H1 (cell line): ENCODE measurements around the gene SLIT3. TPM values are rescaled to one million over a fixed set of nuclear protein-coding genes. Genes with fewer than 3 reads are reported as not detected.

Source experiments
- CTCF ChIA-PET: fragments of 300-600 bp; sonication (Branson Sonifier 250); formaldehyde crosslinking; loops from one replicate; lab custom pipeline; 2021; ENCODE audit not compliant: partially characterized antibody; lab: Charles Lee
- POLR2A ChIA-PET: fragments of 300-600 bp; sonication (Branson Sonifier 250); formaldehyde crosslinking; loops from one replicate; lab custom pipeline; 2021; ENCODE audit warnings: inconsistent platforms; ENCODE audit not compliant: partially characterized antibody; lab: Charles Lee
- DNase-seq, 2 experiments: peaks; one replicate each; pipeline versions ENCODE4 v3.0.0 to v3.0.0-alpha.2; 2010 to 2022; ENCODE audit warnings: low spot score in 2 of 2, low read depth in 1 of 2, mixed read lengths in 1 of 2
- FAIRE-seq: peaks from 2 replicates; lab custom pipeline; 2011; peaks lifted over from hg19 to GRCh38; lab: Jason Lieb, UNC
- H2AFZ ChIP-seq: 2 replicates; pipeline ENCODE4 v1.8.1; 2012; ENCODE audit warnings: low read length, inconsistent platforms
- H2AK5ac ChIP-seq: 2 replicates; pipeline ENCODE4 v1.6.1; 2013; ENCODE audit warnings: low read depth, low read length
- H2BK120ac ChIP-seq: replicated peaks from 2 replicates; pipeline ENCODE3; 2013; ENCODE audit warnings: low read depth, low read length, inconsistent platforms
- H2BK12ac ChIP-seq: 2 replicates; pipeline ENCODE4 v1.6.1; 2013; ENCODE audit warnings: low read depth, low read length
- H2BK15ac ChIP-seq: 2 replicates; pipeline ENCODE4 v1.6.1; 2013; ENCODE audit warnings: low read length
- H2BK20ac ChIP-seq: 2 replicates; pipeline ENCODE4 v1.6.1; 2013; ENCODE audit warnings: low read length
- H2BK5ac ChIP-seq: 2 replicates; pipeline ENCODE4 v1.6.1; 2013; ENCODE audit warnings: low read depth, low read length
- H3K14ac ChIP-seq: 2 replicates; pipeline ENCODE4 v1.6.1; 2013; ENCODE audit warnings: inconsistent platforms; ENCODE audit not compliant: insufficient read length
- H3K18ac ChIP-seq: 2 replicates; pipeline ENCODE4 v1.6.1; 2013; ENCODE audit warnings: low read length; ENCODE audit errors: extremely low read depth
- H3K23ac ChIP-seq: 2 replicates; pipeline ENCODE4 v1.6.1; 2013; ENCODE audit warnings: inconsistent platforms; ENCODE audit not compliant: insufficient read length
- H3K23me2 ChIP-seq: 2 replicates; pipeline ENCODE4 v1.6.1; 2013; ENCODE audit warnings: low read depth, low read length
- H3K27ac ChIP-seq: 2 replicates; pipeline ENCODE4 v1.6.1; 2011; ENCODE audit warnings: low read depth, low read length, inconsistent platforms
- H3K27me3 ChIP-seq, 4 experiments: replicated peaks in 1 of 4; 1 replicate in 1 of 4; 2 replicates in 3 of 4; pipeline versions ENCODE4 v1.6.1 to v1.8.1; 2011 to 2013; ENCODE audit warnings: low read length in 3 of 4, mild to moderate bottlenecking in 3 of 4, inconsistent platforms in 2 of 4, mixed read lengths in 2 of 4, moderate library complexity in 1 of 4; ENCODE audit not compliant: control insufficient read depth in 3 of 4, insufficient read depth in 3 of 4; ENCODE audit errors: extremely low read depth in 1 of 4
- H3K36me3 ChIP-seq, 4 experiments: 2 replicates each; pipeline versions ENCODE4 v1.6.1 to v1.8.1; 2011 to 2013; ENCODE audit warnings: mild to moderate bottlenecking in 4 of 4, low read length in 3 of 4, moderate library complexity in 2 of 4, control low read depth in 1 of 4, inconsistent platforms in 1 of 4; ENCODE audit not compliant: insufficient read depth in 4 of 4, control insufficient read depth in 2 of 4
- H3K4ac ChIP-seq: replicated peaks from 2 replicates; pipeline ENCODE3; 2013; ENCODE audit warnings: low read length, low read depth, mixed read lengths, inconsistent platforms; ENCODE audit not compliant: insufficient read length
- H3K4me1 ChIP-seq, 4 experiments: replicated peaks in 1 of 4; 1 replicate in 1 of 4; 2 replicates in 3 of 4; pipeline versions ENCODE4 v1.6.1 to v1.8.1; 2011 to 2013; ENCODE audit warnings: low read length in 3 of 4, inconsistent platforms in 2 of 4, mixed read lengths in 1 of 4; ENCODE audit not compliant: insufficient read depth in 4 of 4, control insufficient read depth in 3 of 4
- H3K4me2 ChIP-seq, 2 experiments: 2 replicates each; pipeline versions ENCODE4 v1.6.1 to v1.8.1; 2011 to 2013; ENCODE audit warnings: low read depth in 2 of 2, low read length in 2 of 2, control low read depth in 1 of 2, inconsistent platforms in 1 of 2, mild to moderate bottlenecking in 1 of 2; ENCODE audit not compliant: insufficient read depth in 1 of 2
- H3K4me3 ChIP-seq, 4 experiments: fragments of 200-600, 300-600 bp in 1 of 4; sonication (generic), shearing (Covaris generic), sonication (Bioruptor Twin) in 1 of 4; 2 replicates each; pipeline versions ENCODE4 v1.5.1 to v1.8.1; 2011 to 2016; ENCODE audit warnings: low read length in 4 of 4, low read depth in 3 of 4, control low read depth in 2 of 4, inconsistent platforms in 2 of 4, mild to moderate bottlenecking in 2 of 4, mixed read lengths in 1 of 4, moderate library complexity in 1 of 4; ENCODE audit not compliant: insufficient read depth in 2 of 4; ENCODE audit errors: extremely low read depth in 1 of 4
- H3K56ac ChIP-seq: replicated peaks from 2 replicates; pipeline ENCODE3; 2013; ENCODE audit warnings: low read depth, mild to moderate bottlenecking, mixed read lengths, low read length, inconsistent platforms; ENCODE audit not compliant: insufficient read length
- H3K79me1 ChIP-seq: 2 replicates; pipeline ENCODE4 v1.6.1; 2013; ENCODE audit warnings: low read depth, low read length, control low read depth
- H3K79me2 ChIP-seq, 2 experiments: 2 replicates each; pipeline versions ENCODE4 v1.6.1 to v1.8.1; 2012 to 2013; ENCODE audit warnings: low read length in 2 of 2, mild to moderate bottlenecking in 2 of 2, inconsistent platforms in 1 of 2; ENCODE audit not compliant: insufficient read depth in 2 of 2, control insufficient read depth in 1 of 2
- H3K9ac ChIP-seq, 4 experiments: replicated peaks in 1 of 4; 1 replicate in 1 of 4; 2 replicates in 3 of 4; pipeline versions ENCODE4 v1.6.1 to v1.8.1; 2011 to 2013; ENCODE audit warnings: low read depth in 3 of 4, low read length in 3 of 4, control low read depth in 2 of 4, mild to moderate bottlenecking in 2 of 4, moderate library complexity in 2 of 4, inconsistent platforms in 1 of 4; ENCODE audit errors: extremely low read depth in 1 of 4
- H3K9me3 ChIP-seq, 2 experiments: 2 replicates each; pipeline versions ENCODE4 v1.6.1 to v1.8.1; 2012 to 2013; ENCODE audit warnings: mild to moderate bottlenecking in 2 of 2, moderate library complexity in 2 of 2, control low read depth in 1 of 2, inconsistent platforms in 1 of 2, low read depth in 1 of 2, low read length in 1 of 2, mixed read lengths in 1 of 2; ENCODE audit not compliant: insufficient read depth in 2 of 2
- H4K20me1 ChIP-seq, 2 experiments: replicated peaks in 1 of 2; 2 replicates each; pipeline versions ENCODE3 to v1.8.1; 2011 to 2013; ENCODE audit warnings: inconsistent platforms in 2 of 2, low read length in 2 of 2, mild to moderate bottlenecking in 1 of 2; ENCODE audit not compliant: insufficient read depth in 2 of 2, control insufficient read depth in 1 of 2
- H4K5ac ChIP-seq: 2 replicates; pipeline ENCODE4 v1.6.1; 2013; ENCODE audit warnings: low read length, low read depth, mixed read lengths, inconsistent platforms; ENCODE audit not compliant: insufficient read length
- H4K8ac ChIP-seq: 2 replicates; pipeline ENCODE4 v1.8.0; 2013; ENCODE audit warnings: mild to moderate bottlenecking, moderate library complexity, low read length, inconsistent platforms; ENCODE audit not compliant: insufficient read depth; ENCODE audit errors: extremely low read depth
- H4K91ac ChIP-seq: replicated peaks from 2 replicates; pipeline ENCODE3; 2013; ENCODE audit warnings: low read length, mixed read lengths, inconsistent platforms; ENCODE audit not compliant: insufficient read length
- BCL11A ChIP-seq, 2 experiments: IDR thresholded peaks; one replicate each; pipeline ENCODE4 v1.6.1; 2011; ENCODE audit warnings: low read depth in 2 of 2, low read length in 2 of 2, mild to moderate bottlenecking in 2 of 2
- CBX8 ChIP-seq: fragments of 300-800, 300-1000 bp; sonication (generic); IDR thresholded peaks from 2 replicates; pipeline ENCODE4 v1.7.1; 2016; ENCODE audit warnings: low read depth, low read length, borderline replicate concordance
- CREB1 ChIP-seq: IDR thresholded peaks from 2 replicates; pipeline ENCODE4 v1.6.1; 2012; ENCODE audit warnings: inconsistent platforms
- CTBP2 ChIP-seq: IDR thresholded peaks from 2 replicates; pipeline ENCODE4 v1.7.0; 2011; ENCODE audit warnings: borderline replicate concordance, mild to moderate bottlenecking, moderate library complexity, mixed read lengths, low read length; ENCODE audit not compliant: insufficient read depth, insufficient read length
- HDAC6 ChIP-seq: IDR thresholded peaks from one replicate; pipeline ENCODE4 v1.7.1; 2012; ENCODE audit warnings: low read depth, mild to moderate bottlenecking, inconsistent platforms, low read length, moderate library complexity
- KDM1A ChIP-seq: fragments of 200-600, 300-600 bp; sonication (generic); IDR thresholded peaks from 2 replicates; pipeline ENCODE4 v1.7.1; 2016; ENCODE audit warnings: mild to moderate bottlenecking, low read length, borderline replicate concordance
- NRF1 ChIP-seq: IDR thresholded peaks from 2 replicates; pipeline ENCODE4 v1.6.1; 2011; ENCODE audit warnings: mild to moderate bottlenecking, low read depth, low read length, improper control_type of control experiment
- POLR2A ChIP-seq, 2 experiments: IDR thresholded peaks; 1 replicate in 1 of 2; 2 replicates in 1 of 2; pipeline ENCODE4 v1.6.1; 2011; ENCODE audit warnings: low read depth in 2 of 2, low read length in 2 of 2, mild to moderate bottlenecking in 2 of 2; ENCODE audit errors: control extremely low read depth in 1 of 2
- SIX5 ChIP-seq: IDR thresholded peaks from 2 replicates; pipeline ENCODE4 v1.6.1; 2011; ENCODE audit warnings: mild to moderate bottlenecking, low read depth, low read length
- SRF ChIP-seq: IDR thresholded peaks from 2 replicates; pipeline ENCODE4 v1.6.1; 2011; ENCODE audit warnings: mild to moderate bottlenecking, low read depth, low read length, moderate library complexity
- ZNF274 ChIP-seq: IDR thresholded peaks from 2 replicates; pipeline ENCODE4 v1.7.0; 2012; ENCODE audit warnings: low read length, borderline replicate concordance; ENCODE audit errors: extremely low read depth
- WGBS, 2 experiments: shearing (Covaris generic) in 1 of 2; methylation state at CpG; one replicate each; pipeline versions ENCODE4 v1.1.6 to v1.1.7; 2013 to 2015; ENCODE audit warnings: low lambda C conversion rate in 2 of 2, mixed read lengths in 2 of 2, inconsistent platforms in 1 of 2, low coverage in 1 of 2, missing lambda C conversion rate in 1 of 2; ENCODE audit not compliant: insufficient replicate concordance in 2 of 2, insufficient coverage in 1 of 2, insufficient read length in 1 of 2; ENCODE audit errors: extremely low coverage in 1 of 2, missing lambda C conversion rate in 1 of 2; 5-methylcytosine and 5-hydroxymethylcytosine counted together
- polyA plus RNA-seq, 7 experiments: library from polyadenylated mRNA; depleted of rRNA in 3 of 7; stranded (reverse) in 5 of 7; unstranded in 2 of 7; fragments of >200 nt in 5 of 7; fragments of 200-250 nt in 2 of 7; gene quantifications; 1 replicate in 5 of 7; 2 replicates in 1 of 7; 4 replicates in 1 of 7; pipeline versions ENCODE4 v1.2.1 to v1.2.3, GENCODE V29; 2011 to 2013; ENCODE audit warnings: missing spikeins in 2 of 7, mixed read lengths in 2 of 7
- total RNA-seq: library from RNA; stranded (reverse); fragmentation: NEBNext Ultra II Directional; extraction: Animal tissue kit (Norgen Biotek cat#: 25700); gene quantifications from 2 replicates; pipeline ENCODE4 v1.2.1, GENCODE V29; 2021
- TF ChIP-seq, protein P1 (sequence below): IDR thresholded peaks from 2 replicates; pipeline ENCODE4 v1.6.1; 2011; ENCODE audit warnings: low read length, improper control_type of control experiment

Gene SLIT3
- total and polyA plus RNA-seq, 2 of the 8 experiments (the other 6 are each of a cell fraction or from before 2014, with no cell fraction given) = 1.1 to 1.2 TPM

DNA sequence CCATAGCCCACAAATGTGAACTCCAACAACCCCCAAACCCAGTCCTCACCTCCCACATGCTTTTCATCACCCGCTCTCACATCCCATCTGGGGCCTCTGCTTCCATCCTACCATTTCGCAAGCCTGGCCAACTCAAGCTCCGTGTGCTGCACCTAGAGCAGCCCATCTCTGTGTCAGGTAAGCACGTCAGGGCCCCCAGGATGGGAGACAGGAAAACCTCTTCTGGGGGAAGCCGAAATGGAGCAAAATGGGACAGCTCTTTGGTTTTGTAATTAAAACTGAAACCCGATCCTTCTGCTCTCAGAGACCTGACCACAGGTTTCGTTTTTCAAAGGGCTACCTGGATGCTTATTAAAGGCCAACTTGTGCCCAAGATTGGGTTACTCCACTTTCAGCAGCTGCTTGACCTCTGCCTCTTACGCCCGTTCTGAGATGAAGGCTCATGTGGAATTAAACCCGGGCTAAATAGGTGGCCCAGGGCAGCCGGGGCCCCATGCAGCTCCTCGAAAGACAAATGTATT is 287.7 kb downstream of the SLIT3 start:
- peak overlapping the region; percentile 26 for H4K91ac ChIP-seq
- no peaks in the 10 kb centered on the region for H3K36me3 ChIP-seq
- no peak overlapping the region for H2BK120ac ChIP-seq
- 69% methylated on average over 12 of the region's 12 CpGs; no CpG with 5 or more reads in 1 of the 2 experiments for WGBS, 2 experiments
- no peak overlapping the region for H4K5ac ChIP-seq
- no peak overlapping the region; the same call in 1 of the 2 replicates for H2AK5ac ChIP-seq
- H3K23ac ChIP-seq = no peak overlapping the region
- 0 out of 2 replicates have a peak overlapping the region, but pooled peaks have one; percentile 3 for H2BK5ac ChIP-seq
- H3K27me3 ChIP-seq = no peaks in the 10 kb centered on the region
- TF ChIP-seq SIX5 (no peak; the same call in 1 of the 2 replicates), CTBP2 (no peak), KDM1A (no peak), POLR2A (IDR thresholded peaks at IDR 0.05; ENCODE audit: control extremely low read depth in 1 of 2, low read depth in 2 of 2, low read length in 2 of 2) (no peak), CBX8 (no peak), ZNF274 (no peak), HDAC6 (no peak), NRF1 (no peak), CREB1 (no peak), BCL11A (IDR thresholded peaks at IDR 0.05; ENCODE audit: low read depth in 2 of 2, low read length in 2 of 2) (no peak), SRF (no peak)
- TF ChIP-seq, protein P1, sequence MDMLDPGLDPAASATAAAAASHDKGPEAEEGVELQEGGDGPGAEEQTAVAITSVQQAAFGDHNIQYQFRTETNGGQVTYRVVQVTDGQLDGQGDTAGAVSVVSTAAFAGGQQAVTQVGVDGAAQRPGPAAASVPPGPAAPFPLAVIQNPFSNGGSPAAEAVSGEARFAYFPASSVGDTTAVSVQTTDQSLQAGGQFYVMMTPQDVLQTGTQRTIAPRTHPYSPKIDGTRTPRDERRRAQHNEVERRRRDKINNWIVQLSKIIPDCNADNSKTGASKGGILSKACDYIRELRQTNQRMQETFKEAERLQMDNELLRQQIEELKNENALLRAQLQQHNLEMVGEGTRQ = no peak
- H3K4me2 ChIP-seq = peak overlapping the region; percentile 19 to 38; a peak in 3 of 4 replicates
- DNase-seq (peak in 1 of 2 experiments; percentile 47), FAIRE-seq (peak; percentile 50)
- H3K9me3 ChIP-seq = no peaks in the 10 kb centered on the region
- peak overlapping the region; percentile 62; the same call in 1 of the 2 replicates for H3K18ac ChIP-seq
- peak overlapping the region; percentile 29 for H2AFZ ChIP-seq
- no peaks in the 10 kb centered on the region for H3K79me2 ChIP-seq
- H2BK20ac ChIP-seq = peak overlapping the region; percentile 49; the same call in 1 of the 2 replicates
- H4K20me1 ChIP-seq = no peaks in the 10 kb centered on the region
- no peak overlapping the region for H3K56ac ChIP-seq
- H3K14ac ChIP-seq = no peak overlapping the region
- H4K8ac ChIP-seq = no peak overlapping the region
- no peak overlapping the region for H3K4ac ChIP-seq
- H3K4me1 ChIP-seq = peaks cover 3 to 13% (median 9%) of the 10 kb centered on the region in 4 experiments
- H3K4me3 ChIP-seq = no peak overlapping the region
- H3K9ac ChIP-seq = no peak overlapping the region
- H2BK15ac ChIP-seq = no peak overlapping the region
- ChIA-PET POLR2A (interaction anchor here (0.5 to 1.5 kb wide), 4 partner anchors 10 to 393 kb away, joined by 3 to 4 read pairs (median 3); no protein-coding TSS in a partner anchor), CTCF (interaction anchor here (0.8 to 2.2 kb wide), 4 partner anchors 8 to 52 kb away, joined by 3 to 9 read pairs (median 5); no protein-coding TSS in a partner anchor)
- H3K79me1 ChIP-seq = no peaks in the 10 kb centered on the region
- peak overlapping the region; percentile 62; the same call in 1 of the 2 replicates for H2BK12ac ChIP-seq
- H3K23me2 ChIP-seq = no peaks in the 10 kb centered on the region
- H3K27ac ChIP-seq = no peak overlapping the region
